KMS-11 (cell line): Measurements from ENCODE around the gene CTNNA3.

Experiments used
- H2AFZ ChIP-seq: fragments of 200-600 bp; sonication (generic); 2 replicates; pipeline ENCODE4 v1.6.1; 2016; ENCODE audit warnings: antibody characterized with exemption, mixed run types, low read depth
- H3K27ac ChIP-seq: fragments of 200-600 bp; sonication (generic); 2 replicates; pipeline ENCODE4 v1.6.1; 2016; ENCODE audit warnings: mild to moderate bottlenecking, mixed run types
- H3K27me3 ChIP-seq: fragments of 200-600 bp; sonication (generic); 2 replicates; pipeline ENCODE4 v1.6.1; 2017; ENCODE audit warnings: mild to moderate bottlenecking, low read depth, mixed run types, moderate library complexity; ENCODE audit not compliant: insufficient read depth
- H3K36me3 ChIP-seq: fragments of 200-600 bp; sonication (generic); 2 replicates; pipeline ENCODE4 v1.6.1; 2017; ENCODE audit warnings: mild to moderate bottlenecking, mixed run types; ENCODE audit not compliant: insufficient read depth
- H3K4me1 ChIP-seq: fragments of 200-600 bp; sonication (generic); 2 replicates; pipeline ENCODE4 v1.6.1; 2016; ENCODE audit warnings: mild to moderate bottlenecking, low read depth, mixed run types; ENCODE audit not compliant: poor library complexity, severe bottlenecking
- H3K4me2 ChIP-seq: fragments of 200-600 bp; sonication (generic); 2 replicates; pipeline ENCODE4 v1.7.0; 2016; ENCODE audit warnings: mild to moderate bottlenecking, mixed run types
- H3K4me3 ChIP-seq: fragments of 200-600 bp; sonication (generic); IDR thresholded peaks from 2 replicates; pipeline ENCODE4 v1.6.1; 2017; ENCODE audit warnings: low read depth, low read length, mixed read lengths; ENCODE audit not compliant: insufficient read depth
- H3K79me2 ChIP-seq: fragments of 200-600 bp; sonication (generic); 2 replicates; pipeline ENCODE4 v1.6.1; 2016; ENCODE audit warnings: low read depth, mixed run types; ENCODE audit not compliant: insufficient read depth
- H3K9ac ChIP-seq: fragments of 200-600 bp; sonication (generic); 2 replicates; pipeline ENCODE4 v1.6.1; 2016; ENCODE audit warnings: mild to moderate bottlenecking, mixed run types
- H4K20me1 ChIP-seq: fragments of 200-600 bp; sonication (generic); 2 replicates; pipeline ENCODE4 v1.6.1; 2016; ENCODE audit warnings: mild to moderate bottlenecking, mixed run types; ENCODE audit not compliant: insufficient read depth
- TF ChIP-seq, protein P1 (sequence below): fragments of 200-600 bp; sonication (generic); conservative IDR thresholded peaks from 2 replicates; pipeline ENCODE4 v1.6.1; 2017; ENCODE audit warnings: low read depth, mild to moderate bottlenecking, antibody characterized with exemption, low read length, moderate library complexity, mixed read lengths

Gene CTNNA3

GRCh38 chr10:67629461-67629971 lies 66.5 kb downstream of the CTNNA3 start:
- Histone ChIP-seq H3K4me3 (no peak overlapping the region), H4K20me1 (no peaks in the 10 kb centered on the region), H3K4me2 (no peak overlapping the region), H3K27ac (no peak overlapping the region), H3K27me3 (no peaks in the 10 kb centered on the region), H3K36me3 (no peaks in the 10 kb centered on the region), H3K9ac (no peak overlapping the region), H3K79me2 (no peaks in the 10 kb centered on the region), H3K4me1 (no peaks in the 10 kb centered on the region), H2AFZ (no peak overlapping the region)
- TF ChIP-seq, protein P1, sequence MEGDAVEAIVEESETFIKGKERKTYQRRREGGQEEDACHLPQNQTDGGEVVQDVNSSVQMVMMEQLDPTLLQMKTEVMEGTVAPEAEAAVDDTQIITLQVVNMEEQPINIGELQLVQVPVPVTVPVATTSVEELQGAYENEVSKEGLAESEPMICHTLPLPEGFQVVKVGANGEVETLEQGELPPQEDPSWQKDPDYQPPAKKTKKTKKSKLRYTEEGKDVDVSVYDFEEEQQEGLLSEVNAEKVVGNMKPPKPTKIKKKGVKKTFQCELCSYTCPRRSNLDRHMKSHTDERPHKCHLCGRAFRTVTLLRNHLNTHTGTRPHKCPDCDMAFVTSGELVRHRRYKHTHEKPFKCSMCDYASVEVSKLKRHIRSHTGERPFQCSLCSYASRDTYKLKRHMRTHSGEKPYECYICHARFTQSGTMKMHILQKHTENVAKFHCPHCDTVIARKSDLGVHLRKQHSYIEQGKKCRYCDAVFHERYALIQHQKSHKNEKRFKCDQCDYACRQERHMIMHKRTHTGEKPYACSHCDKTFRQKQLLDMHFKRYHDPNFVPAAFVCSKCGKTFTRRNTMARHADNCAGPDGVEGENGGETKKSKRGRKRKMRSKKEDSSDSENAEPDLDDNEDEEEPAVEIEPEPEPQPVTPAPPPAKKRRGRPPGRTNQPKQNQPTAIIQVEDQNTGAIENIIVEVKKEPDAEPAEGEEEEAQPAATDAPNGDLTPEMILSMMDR = no peak

GRCh38 chr10:67622984-67623383 lies 73.0 kb downstream of the CTNNA3 start:
- Histone ChIP-seq H3K27me3 (no peaks in the 10 kb centered on the region), H3K36me3 (no peaks in the 10 kb centered on the region), H4K20me1 (no peaks in the 10 kb centered on the region), H3K4me2 (no peak overlapping the region), H3K4me1 (no peaks in the 10 kb centered on the region), H3K9ac (no peak overlapping the region), H3K79me2 (no peaks in the 10 kb centered on the region), H2AFZ (no peak overlapping the region), H3K27ac (no peak overlapping the region), H3K4me3 (no peak overlapping the region)
- TF ChIP-seq, protein P1 = no peak

GRCh38 chr10:67622511-67622910 lies 73.5 kb downstream of the CTNNA3 start:
- H3K36me3 ChIP-seq = no peaks in the 10 kb centered on the region
- no peaks in the 10 kb centered on the region for H3K27me3 ChIP-seq
- no peak overlapping the region for H2AFZ ChIP-seq
- H3K4me3 ChIP-seq = no peak overlapping the region
- H3K79me2 ChIP-seq = no peaks in the 10 kb centered on the region
- H3K4me1 ChIP-seq = no peaks in the 10 kb centered on the region
- no peak overlapping the region for H3K9ac ChIP-seq
- H4K20me1 ChIP-seq = no peaks in the 10 kb centered on the region
- TF ChIP-seq, protein P1 = no peak
- H3K4me2 ChIP-seq = no peak overlapping the region
- no peak overlapping the region for H3K27ac ChIP-seq

DNA sequence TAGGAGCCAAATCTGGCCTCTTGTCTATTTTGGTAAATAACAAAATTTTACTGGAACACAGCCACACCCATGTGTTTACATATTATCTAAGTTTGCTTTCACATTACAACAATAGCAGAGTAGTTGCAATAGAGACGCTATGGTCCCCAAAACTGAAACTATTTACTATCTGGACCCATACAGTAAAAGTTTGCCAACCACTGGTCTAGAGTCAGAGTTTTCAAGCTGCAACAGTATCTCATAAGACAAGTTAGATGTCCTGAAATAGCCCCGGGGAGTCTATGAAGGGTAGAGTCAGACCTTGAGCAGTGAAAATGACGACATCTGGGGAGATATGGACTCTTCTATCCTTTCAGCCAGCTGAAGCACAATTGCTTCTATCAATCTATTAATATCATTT lies 74.2 kb downstream of the CTNNA3 start:
- Histone ChIP-seq H3K4me2 (no peak overlapping the region), H3K27ac (no peak overlapping the region)

More for the DNA sequence above, 74.2 kb downstream of the CTNNA3 start:
- Histone ChIP-seq H3K4me3 (no peak overlapping the region), H3K79me2 (no peaks in the 10 kb centered on the region), H3K9ac (no peak overlapping the region), H3K27me3 (no peaks in the 10 kb centered on the region), H3K36me3 (no peaks in the 10 kb centered on the region), H2AFZ (no peak overlapping the region), H3K4me1 (no peaks in the 10 kb centered on the region), H4K20me1 (no peaks in the 10 kb centered on the region)
- TF ChIP-seq, protein P1 = no peak
